H1 (cell line): ENCODE measurements around the gene SLC38A7. TPM values are rescaled to one million over a fixed set of nuclear protein-coding genes. Genes with fewer than 3 reads are reported as not detected.

Source experiments
- CBX5 ChIP-seq: fragments of 300-800, 300-1000 bp; sonication (generic); IDR thresholded peaks from 2 replicates; pipeline ENCODE4 v1.7.1; 2016; ENCODE audit warnings: antibody characterized with exemption, low read length, low read depth
- CTCF ChIP-seq, 3 experiments: IDR thresholded peaks; 1 replicate in 2 of 3; 2 replicates in 1 of 3; pipeline versions ENCODE4 v1.5.1 to v1.6.1; 2011; ENCODE audit warnings: low read length in 3 of 3, mild to moderate bottlenecking in 3 of 3, inconsistent platforms in 2 of 3, low read depth in 1 of 3, moderate library complexity in 1 of 3; ENCODE audit not compliant: insufficient read depth in 1 of 3; ENCODE audit errors: control extremely low read depth in 1 of 3
- MAX ChIP-seq: IDR thresholded peaks from 2 replicates; pipeline ENCODE4 v1.6.1; 2012; ENCODE audit warnings: inconsistent platforms
- SRF ChIP-seq: IDR thresholded peaks from 2 replicates; pipeline ENCODE4 v1.6.1; 2011; ENCODE audit warnings: mild to moderate bottlenecking, low read depth, low read length, moderate library complexity
- USF2 ChIP-seq: IDR thresholded peaks from 2 replicates; pipeline ENCODE4 v1.6.1; 2011; ENCODE audit warnings: low read length, improper control_type of control experiment
- polyA plus RNA-seq, 7 experiments: library from polyadenylated mRNA; depleted of rRNA in 3 of 7; stranded (reverse) in 5 of 7; unstranded in 2 of 7; fragments of >200 nt in 5 of 7; fragments of 200-250 nt in 2 of 7; gene quantifications; 1 replicate in 5 of 7; 2 replicates in 1 of 7; 4 replicates in 1 of 7; pipeline versions ENCODE4 v1.2.1 to v1.2.3, GENCODE V29; 2011 to 2013; ENCODE audit warnings: missing spikeins in 2 of 7, mixed read lengths in 2 of 7
- total RNA-seq: library from RNA; stranded (reverse); fragmentation: NEBNext Ultra II Directional; extraction: Animal tissue kit (Norgen Biotek cat#: 25700); gene quantifications from 2 replicates; pipeline ENCODE4 v1.2.1, GENCODE V29; 2021

Gene SLC38A7
- total and polyA plus RNA-seq, 2 of the 8 experiments (the other 6 are each of a cell fraction or from before 2014, with no cell fraction given), result 26.7 to 28.0 TPM

GRCh38 chr16:58670946-58671583 lies 13.5 kb downstream of the SLC38A7 start (continued):
- TF ChIP-seq CTCF (IDR thresholded peaks at IDR 0.05; ENCODE audit: control extremely low read depth in 1 of 3, insufficient read depth in 1 of 3, low read depth in 1 of 3, low read length in 3 of 3), result no peak
- TF ChIP-seq CBX5, result no peak
- TF ChIP-seq USF2, result no peak
- TF ChIP-seq MAX, result no peak
- TF ChIP-seq SRF, result no peak
- TF ChIP-seq, all 59 proteins: peak for 0
